HG03097 (cell line): ENCODE results near the gene STAM.
"Not testable (repeated sequence)": the region's sequence is repeated elsewhere in the genome, so short reads cannot be mapped to it uniquely, and the experiment has no call there.

Experiments used
- ATAC-seq: cut with Tn5 transposase; IDR thresholded peaks from one replicate; pipeline ENCODE4 v1.9.1; 2021; ENCODE audit not compliant: unreplicated experiment, low FRiP score

The STAM gene

DNA sequence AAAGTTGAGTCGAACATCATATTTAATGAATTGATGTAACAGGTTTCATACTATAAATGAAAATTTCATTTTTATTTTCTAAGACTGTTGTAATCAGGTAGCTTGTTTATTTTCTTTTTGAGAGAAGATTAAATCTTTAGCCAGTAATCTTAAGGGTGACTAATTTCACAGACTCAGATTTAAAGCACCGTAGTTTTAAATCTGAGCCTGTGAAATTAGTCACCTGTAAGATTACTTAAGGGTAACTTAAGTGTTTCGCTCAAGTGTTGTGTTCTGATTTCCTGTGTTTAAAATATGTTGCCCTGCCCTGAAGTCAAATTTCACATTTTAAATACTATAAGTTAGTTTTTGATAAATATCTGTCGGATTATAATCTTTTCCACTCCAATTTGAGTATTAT, 72.2 kb downstream of the STAM start:
- ATAC-seq = no peak

DNA sequence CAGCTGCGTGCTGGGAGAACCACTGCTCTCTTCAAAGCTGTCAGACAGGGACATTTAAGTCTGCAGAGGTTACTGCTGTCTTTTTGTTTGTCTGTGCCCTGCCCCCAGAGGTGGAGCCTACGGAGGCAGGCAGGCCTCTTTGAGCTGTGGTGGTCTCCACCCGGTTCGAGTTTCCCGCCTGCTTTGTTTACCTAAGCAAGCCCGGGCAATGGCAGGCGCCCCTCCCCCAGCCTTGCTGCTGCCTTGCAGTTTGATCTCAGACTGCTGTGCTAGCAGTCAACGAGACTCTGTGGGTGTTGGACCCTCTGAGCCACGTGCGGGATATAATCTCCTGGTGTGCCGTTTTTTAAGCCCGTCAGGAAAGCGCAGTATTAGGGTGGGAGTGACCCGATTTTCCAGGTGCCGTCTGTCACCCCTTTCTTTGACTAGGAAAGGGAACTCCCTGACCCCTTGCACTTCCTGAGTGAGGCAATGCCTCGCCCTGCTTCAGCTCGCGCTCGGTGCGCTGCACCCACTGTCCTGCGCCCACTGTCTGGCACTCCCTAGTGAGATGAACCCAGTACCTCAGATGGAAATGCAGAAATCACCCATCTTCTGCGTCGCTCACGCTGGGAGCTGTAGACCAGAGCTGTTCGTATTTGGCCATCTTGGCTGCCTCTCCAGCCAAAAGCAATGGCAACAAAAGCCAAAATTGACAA, 78.5 kb downstream of the STAM start:
- not testable (repeated sequence) for ATAC-seq

DNA sequence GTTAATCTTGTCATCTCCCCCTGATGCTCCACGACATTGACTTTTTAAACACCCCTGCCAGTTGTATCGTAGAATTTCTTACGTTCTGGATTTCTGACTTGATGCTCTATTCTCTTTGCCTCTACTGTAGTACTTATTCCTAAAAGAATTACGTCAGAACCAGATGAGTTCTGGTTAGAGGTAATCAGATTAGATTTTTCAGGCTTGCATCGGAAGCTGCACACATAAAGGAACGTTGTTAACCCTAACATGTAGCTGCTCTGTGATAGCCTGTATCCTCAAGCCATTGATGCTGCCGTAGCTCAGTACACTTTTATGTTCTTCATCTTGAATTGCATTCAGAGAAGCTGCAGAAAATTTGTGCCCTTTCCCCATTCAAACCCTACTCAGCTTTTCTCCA, 81.8 kb downstream of the STAM start:
- no peak for ATAC-seq

DNA sequence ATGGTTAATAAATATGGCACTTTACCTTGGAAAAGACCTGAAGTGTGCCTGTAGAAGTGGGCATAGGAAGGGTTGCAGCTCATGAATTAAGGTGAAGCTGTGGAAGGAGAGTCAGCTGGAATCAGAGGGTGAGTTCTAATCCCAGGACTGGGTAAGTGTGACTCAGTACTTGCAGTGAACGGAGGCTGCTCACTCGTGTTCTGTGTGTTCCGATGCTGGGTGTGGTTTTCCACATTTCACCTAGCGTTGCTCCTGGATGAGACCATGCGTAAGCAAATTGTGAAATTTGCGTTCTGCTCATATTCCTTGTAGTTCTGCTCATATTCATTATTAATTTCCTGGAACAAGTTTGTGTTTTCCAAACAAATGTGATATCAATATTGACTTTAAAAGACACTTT, 85.7 kb downstream of the STAM start:
- no peak for ATAC-seq

DNA sequence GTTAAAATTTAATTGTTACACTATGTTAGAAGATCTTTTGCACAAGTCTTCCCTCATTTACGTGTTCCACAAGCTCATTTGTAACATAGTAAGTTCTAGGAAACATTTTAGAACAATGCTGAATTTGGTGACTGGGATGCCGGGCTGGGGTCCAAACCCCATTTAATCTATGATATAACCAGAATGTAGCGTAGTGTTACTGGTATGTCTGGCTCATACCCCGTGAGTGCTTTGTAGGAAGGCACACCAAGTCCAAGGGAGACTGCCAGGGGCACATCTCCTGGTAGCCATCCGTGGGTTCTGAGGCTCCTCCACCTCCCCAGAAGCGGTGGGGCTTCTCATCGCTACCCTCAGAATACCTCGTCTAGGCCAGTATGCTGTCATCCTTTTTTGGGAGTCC, 86.7 kb downstream of the STAM start:
- ATAC-seq = no peak

DNA sequence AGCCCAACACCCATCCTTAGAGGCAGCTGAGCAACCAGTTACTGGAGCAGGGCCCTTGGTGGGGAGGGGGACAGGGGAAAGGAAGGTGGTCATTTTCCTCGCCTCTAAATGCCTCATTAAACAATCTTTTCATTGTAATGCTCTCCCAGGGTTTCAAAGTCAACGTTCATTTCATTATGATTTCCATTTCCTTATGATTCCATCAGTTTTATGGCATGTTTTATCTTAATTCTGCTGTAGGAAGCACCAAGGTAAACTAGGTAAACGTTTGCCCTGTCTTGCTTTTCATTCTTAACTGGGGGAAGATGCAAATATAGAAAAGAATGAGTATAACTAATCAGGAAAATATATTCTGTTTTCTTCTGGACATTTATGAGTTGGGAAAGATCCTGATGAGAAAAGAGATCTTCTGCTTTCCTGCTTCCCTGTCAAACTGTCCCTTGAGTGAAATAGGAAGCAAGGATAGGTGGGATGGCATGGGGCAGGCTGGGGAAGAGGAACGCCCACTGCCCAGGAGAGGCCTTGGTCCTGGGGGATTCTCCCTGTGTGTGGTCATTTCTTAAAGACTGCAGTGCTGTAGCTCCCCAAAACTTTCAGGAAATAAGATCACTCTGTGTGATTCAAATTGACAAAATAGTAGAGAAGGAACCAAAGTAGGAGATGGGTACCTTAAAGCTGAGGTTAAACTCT, 87.5 kb downstream of the STAM start:
- ATAC-seq = no peak

DNA sequence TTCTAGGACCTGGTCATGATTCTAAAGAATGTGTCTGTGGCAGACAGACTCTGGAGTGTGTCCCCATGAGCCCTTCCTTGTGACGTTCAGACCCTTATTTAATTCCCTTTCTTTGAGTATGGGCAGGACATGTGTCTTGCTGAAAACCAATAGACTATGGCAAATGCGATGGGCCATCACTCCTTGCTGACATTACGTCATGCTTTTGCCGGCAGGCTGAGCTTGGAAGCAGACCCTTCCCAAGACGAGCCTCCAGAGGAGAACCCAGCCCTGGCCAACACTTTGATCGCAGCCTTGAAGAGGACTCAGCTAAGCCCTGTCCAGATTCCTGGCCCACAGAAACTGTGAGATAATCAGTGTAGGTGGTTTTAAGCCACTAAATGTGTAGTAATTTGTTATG, 89.7 kb downstream of the STAM start:
- no peak for ATAC-seq

DNA sequence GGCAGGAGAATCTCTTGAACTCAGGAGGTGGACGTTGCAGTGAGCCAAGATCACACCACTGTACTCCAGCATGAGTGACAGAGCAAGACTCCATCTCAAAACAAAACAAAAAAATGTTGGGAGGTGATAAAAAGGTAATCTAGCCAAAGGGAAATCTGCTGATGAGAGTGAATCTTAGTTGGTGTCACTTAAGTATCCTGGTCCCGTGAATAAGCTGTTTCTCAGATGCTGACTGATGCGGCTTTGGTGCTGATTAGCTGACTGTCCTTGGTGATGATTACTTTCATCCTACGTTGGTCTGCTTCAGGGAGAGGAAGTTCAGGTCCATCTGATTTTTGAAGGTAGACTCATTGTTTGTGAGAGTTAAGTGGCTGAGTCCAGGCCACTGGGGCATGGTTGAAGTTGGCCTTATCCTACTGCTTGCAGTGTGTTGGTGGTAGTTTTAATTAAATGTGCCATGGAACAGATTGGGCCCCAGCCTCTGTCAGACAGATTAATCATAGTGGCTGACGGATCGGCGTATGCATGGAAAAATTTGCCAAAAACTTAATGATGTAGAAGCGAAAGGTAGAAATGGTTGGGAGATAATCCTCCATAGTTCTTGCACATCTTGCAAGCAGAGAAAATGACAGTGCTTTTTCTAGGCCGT, 90.6 kb downstream of the STAM start:
- no peak for ATAC-seq

DNA sequence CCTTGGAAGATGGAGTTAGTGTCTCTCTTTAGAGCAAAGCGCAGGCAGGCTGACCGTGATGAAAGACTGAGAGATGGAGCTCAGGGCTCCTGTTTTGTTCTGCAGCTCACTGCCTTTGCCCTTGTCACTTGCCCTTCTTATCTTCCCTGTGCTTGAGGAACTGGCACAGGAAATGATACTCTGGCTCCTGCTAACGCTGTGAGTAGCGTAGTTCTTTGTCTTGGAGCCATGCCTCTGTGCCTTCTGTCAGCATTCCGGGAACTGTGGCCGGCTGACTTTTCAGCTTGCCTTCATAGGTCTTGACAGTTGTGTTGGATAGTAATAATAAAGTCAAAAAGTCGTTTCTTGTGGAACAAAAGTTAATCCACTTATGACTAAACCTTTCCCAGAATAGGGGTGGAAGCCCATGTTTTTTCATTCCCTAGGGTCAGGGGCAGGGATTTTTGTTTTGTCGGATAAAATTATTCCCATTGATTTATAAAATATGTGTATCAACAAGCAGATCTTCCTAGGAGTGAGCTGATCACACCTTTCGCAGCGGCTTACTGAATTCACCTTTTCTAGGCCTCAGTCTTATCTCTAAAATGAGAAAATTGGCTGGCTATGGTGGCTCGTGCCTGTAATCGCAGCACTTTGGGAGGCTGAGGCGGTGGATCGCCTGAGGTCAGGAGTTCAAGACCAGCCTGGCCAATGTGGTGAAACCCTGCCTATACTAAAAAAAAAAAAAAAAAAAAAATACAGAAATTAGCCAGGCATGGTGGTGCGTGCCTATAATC, 91.4 kb downstream of the STAM start:
- no peak for ATAC-seq

DNA sequence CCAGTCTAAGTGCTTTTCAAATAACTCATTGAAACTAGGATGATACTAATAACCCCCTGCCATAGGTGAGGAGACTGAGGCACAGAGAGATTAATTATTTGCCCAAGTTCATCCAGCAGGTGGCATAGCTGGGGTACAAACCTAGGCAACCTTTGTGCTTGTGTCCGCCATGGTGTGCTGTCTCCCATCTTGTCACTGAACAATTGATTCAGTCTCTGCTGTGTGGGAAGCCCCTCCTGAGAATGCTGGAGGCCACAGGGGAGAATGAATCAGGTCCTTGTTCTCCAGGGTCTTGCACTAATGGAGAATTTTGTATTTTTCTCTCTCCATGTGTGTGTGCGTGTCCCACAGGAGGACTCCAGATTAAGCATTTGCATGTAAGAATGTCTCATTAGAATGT, 92.3 kb downstream of the STAM start:
- ATAC-seq = no peak

DNA sequence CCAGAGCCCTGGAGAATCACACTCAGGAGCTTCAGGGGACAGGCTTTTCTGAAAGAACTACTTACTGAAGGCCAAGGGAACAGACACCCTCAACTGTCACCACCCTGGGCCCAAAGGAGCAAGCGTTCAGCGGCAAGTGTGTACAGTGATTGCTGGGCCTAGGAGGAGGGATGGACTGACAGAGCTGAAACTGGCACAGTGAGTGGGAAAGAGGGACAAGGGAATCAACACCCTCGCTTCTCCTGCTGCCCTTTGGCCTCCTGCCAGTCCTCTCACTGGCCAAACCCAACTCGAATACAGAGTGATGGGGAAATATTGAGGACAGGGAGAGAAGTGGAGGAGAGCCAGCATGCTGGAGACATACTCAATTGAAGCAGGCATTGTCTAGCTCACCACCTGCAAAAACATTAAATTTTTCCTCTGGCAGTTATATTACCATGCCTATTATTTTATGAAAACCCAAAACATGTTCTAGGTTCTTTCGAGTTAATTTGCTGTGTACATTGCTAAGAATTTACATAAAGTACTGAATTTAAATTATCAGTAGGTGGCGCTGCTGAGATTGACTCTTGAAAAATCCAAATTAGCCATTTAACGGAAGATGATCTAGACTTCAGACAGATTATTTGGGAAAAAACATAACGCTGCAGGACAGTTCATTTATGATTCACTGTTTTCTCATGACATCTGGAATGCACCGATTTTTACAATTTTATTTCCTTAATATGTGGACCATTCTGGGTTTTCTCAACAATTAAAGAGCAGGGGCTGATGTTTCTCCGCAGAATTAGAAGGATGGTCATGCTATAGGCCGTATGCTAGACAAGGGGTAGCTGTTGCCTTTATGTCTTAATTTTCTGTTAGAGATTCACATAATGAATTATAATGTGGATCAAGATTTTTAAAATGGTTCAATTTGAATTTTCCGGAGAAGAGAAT, 93.3 kb downstream of the STAM start:
- ATAC-seq = no peak

DNA sequence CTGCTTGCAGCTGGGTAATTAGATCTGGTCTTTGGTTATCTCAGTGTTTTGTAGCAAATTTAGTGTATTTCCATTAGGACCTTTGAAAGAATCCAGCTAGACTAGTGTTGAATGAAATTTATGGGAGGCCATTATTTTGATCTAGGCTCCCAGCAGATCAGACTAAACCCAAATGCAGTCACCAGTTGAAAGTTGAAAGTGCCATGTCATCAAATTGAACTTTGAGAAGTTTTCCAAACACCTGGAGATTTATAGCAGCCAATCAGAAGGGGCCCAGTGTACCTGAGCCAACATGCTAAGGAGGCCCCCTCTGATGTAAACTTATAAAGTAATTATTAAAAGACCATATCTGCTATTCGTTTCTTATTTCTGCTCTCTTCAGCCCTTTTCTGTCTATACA, 96.7 kb downstream of the STAM start:
- no peak for ATAC-seq

DNA sequence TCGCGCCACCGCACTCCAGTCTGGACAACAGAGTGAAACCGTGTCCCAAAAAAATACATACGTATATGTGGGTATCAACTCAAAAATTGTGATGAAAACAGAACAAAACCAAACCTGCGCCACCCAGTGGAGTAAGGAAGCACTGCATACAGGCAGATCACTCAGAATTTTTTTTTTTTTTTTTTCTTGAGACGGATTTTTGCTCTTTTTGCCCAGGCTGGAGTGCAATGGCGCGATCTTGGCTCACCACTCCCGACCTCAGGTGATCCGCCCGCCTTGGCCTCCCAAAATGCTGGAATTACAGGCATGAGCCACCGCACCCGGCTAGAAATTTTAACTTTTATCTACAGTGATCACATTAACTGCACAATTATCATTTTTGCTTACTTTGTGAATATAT, 99.0 kb downstream of the STAM start:
- ATAC-seq = no peak

DNA sequence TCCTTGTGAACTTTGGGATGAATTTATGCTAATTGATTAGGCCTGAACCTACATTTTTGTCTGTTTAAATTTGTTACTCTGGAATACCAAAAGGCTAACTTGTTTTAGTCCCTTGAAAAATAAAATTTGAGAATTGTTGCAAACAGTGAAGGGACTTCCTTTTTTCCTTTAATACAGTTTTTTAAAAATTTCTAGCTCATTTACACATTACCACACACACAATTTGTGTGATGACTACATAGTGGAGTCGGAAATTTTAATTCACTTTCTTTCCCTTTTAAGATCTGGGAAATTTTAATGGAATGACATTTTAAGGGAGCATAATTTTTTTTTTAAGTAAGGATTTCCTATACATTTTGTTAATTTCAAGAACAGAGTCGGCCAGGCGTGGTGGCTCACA, 99.5 kb downstream of the STAM start:
- no peak for ATAC-seq

DNA sequence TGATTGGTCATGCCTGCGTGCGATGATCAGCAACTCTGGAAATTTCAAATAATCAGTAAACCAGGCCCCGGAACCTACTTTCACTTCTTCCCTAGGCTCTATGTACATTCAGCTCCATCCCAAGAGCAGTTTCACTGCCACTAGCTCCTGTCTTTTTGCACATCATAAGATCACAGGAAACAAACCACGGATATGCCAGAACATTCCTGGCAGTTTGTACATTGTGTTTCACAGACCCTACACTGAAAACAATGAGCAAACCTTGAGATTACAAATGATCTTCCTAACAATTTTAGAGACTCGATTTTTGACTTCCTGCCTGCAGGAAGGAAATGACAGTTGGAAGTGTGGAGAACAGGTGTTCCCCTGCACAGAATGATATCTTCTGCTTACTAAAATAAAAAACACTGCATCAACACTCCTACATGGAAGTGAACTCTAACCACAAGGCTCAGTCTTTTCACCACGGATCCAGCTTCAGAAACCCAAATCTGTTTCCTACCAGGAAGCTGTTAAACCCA, 100.5 kb downstream of the STAM start:
- no peak for ATAC-seq

DNA sequence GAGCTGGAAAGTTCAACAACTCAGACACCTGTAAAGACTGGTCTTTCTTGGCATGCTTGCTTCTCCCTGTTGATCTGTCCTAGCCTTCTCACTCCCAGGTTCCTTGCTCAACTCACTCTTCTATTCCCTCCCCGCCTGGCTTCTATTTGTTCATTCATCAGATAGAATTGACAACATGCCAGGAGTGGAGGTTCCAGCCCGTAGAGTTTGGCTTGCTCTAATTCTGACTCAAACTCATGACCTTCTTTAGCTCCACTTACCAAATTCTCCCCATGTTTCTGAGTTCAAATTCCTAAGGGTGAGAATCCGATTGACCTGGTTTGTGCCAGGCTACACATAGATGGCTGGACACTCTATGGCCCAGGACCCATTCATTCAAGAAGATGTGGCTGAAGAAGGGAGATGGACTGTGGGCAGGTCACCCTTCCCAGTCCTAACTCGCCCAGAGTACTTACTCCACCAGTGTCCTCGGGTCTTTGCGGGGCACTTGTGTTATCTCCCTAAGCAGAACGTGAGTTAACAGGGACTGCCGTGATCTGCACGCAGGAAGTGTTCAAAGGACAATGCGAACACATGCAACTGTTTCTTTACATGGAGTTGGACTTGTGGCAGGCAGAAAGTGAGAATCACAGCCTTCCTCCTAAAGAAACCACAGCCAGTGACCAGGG, 104.1 kb downstream of the STAM start:
- ATAC-seq = no peak

DNA sequence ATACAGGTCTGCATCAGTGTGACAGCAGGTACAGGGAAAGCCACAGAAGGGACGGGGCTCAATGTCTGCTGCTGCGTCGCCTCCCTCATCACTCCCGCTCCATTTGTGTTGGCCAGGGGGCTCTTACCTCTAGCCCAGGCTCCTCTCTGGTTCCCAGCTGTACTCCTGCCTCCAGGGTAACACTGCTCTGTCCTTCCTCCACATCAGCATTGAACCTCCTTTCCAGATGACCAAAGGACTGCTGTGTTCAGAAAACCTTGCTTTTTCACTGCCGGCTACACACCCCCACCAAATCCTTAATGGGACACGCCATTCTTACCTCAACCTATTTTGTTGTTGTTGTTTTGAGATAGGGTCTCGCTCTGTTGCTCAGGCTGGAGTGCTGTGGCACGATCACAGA, 105.9 kb downstream of the STAM start:
- ATAC-seq = no peak

DNA sequence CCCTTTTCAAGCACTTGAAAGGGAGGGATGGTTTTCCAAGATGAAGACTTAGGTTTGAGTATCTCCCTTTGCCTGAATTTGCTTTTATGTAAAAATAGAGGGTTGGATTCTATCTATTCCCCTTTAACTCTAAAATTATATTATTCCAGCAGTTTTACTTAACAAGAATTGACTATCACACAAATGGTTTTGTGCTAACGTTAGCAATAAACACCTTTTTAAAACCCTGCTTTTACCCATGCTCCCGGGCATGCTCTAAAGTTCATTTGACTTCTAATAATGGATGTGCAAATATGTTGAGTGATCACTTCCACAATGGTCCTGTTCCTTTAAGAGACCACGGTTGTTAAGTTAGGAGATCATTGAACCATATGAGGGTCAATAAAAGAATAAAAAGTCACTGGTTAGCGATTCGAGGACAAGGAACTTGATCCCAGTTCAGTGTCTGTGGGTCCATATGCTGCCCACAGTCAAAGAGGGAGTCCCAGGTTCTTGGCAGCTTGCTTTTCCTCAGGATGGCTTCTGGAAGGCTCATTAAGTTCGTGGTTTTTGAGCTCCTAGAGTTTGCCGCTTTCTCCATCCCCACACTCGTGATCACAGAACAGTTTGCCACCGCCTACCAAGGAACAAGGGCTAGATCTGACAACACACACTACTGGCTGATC, 108.0 kb downstream of the STAM start, which contains the start of gene TMEM236:
Gene TMEM236 (plus strand): TSS at position 421 of the 665 bp plus-strand sequence. CDS start 95 bp downstream, at position 516.
- no peak for ATAC-seq
